SK-N-SH (cell line): ENCODE data around the gene GAS7. TPM values are rescaled to one million over a fixed set of nuclear protein-coding genes. Genes with fewer than 3 reads are reported as not detected.

Experiments
- CTCF ChIA-PET: fragments of 300-600, 350-600 bp; formaldehyde crosslinking; extraction: SDS; loops from one replicate; lab custom pipeline; 2021; lab: Yijun Ruan, JAX
- POLR2A ChIA-PET: fragments of 350-600 bp; sonication (Branson Sonifier 250); formaldehyde crosslinking; extraction: SDS; loops from one replicate; lab custom pipeline; 2020; ENCODE audit warnings: antibody characterized with exemption, inconsistent platforms; lab: Yijun Ruan, JAX
- DNase-seq: peaks from one replicate; pipeline ENCODE4 v3.0.0; 2012
- H2AFZ ChIP-seq: fragments of 200-600 bp; sonication (generic); 2 replicates; pipeline ENCODE4 v1.8.1; 2016; ENCODE audit warnings: antibody characterized with exemption, mild to moderate bottlenecking, low read depth
- H3F3A ChIP-seq: fragments of 200-600 bp; sonication (generic); replicated peaks from 2 replicates; pipeline ENCODE3; 2016; ENCODE audit warnings: antibody characterized with exemption, mild to moderate bottlenecking; ENCODE audit not compliant: insufficient read depth
- H3K27ac ChIP-seq, 2 experiments: fragments of 200-500 bp in 1 of 2; fragments of 200-600 bp in 1 of 2; sonication (Bioruptor generic) in 1 of 2; sonication (generic), shearing (Covaris generic) in 1 of 2; 2 replicates each; pipeline versions ENCODE4 v1.5.1 to v1.6.1; 2014 to 2016; ENCODE audit warnings: low read depth in 2 of 2, inconsistent platforms in 1 of 2, low read length in 1 of 2, mild to moderate bottlenecking in 1 of 2, mixed read lengths in 1 of 2
- H3K27me3 ChIP-seq: fragments of 200-600 bp; sonication (generic), shearing (Covaris generic); 2 replicates; pipeline ENCODE4 v1.6.1; 2016; ENCODE audit warnings: mixed run types; ENCODE audit not compliant: insufficient read depth
- H3K36me3 ChIP-seq, 2 experiments: fragments of 200-500 bp in 1 of 2; fragments of 200-600 bp in 1 of 2; sonication (Bioruptor generic) in 1 of 2; sonication (generic) in 1 of 2; replicated peaks in 1 of 2; 2 replicates each; pipeline versions ENCODE3 to v1.5.1; 2014 to 2016; ENCODE audit warnings: low read length in 1 of 2, mild to moderate bottlenecking in 1 of 2; ENCODE audit not compliant: insufficient read depth in 2 of 2, control insufficient read depth in 1 of 2
- H3K4me1 ChIP-seq, 2 experiments: fragments of 200-500 bp in 1 of 2; fragments of 200-600 bp in 1 of 2; sonication (Bioruptor generic) in 1 of 2; sonication (generic), shearing (Covaris generic) in 1 of 2; 2 replicates each; pipeline versions ENCODE4 v1.5.1 to v1.6.1; 2014 to 2016; ENCODE audit warnings: low read depth in 1 of 2, low read length in 1 of 2, mixed run types in 1 of 2; ENCODE audit not compliant: insufficient read depth in 2 of 2, control insufficient read depth in 1 of 2
- H3K4me2 ChIP-seq: fragments of 200-600 bp; sonication (generic), shearing (Covaris generic); 2 replicates; pipeline ENCODE4 v1.6.1; 2017; ENCODE audit warnings: mixed run types
- H3K4me3 ChIP-seq, 2 experiments: fragments of 200-500 bp in 1 of 2; fragments of 200-600 bp in 1 of 2; sonication (Bioruptor generic) in 1 of 2; sonication (generic), shearing (Covaris generic) in 1 of 2; 2 replicates each; pipeline versions ENCODE4 v1.5.1 to v1.8.1; 2014 to 2016; ENCODE audit warnings: low read depth in 2 of 2, inconsistent platforms in 1 of 2, low read length in 1 of 2, mild to moderate bottlenecking in 1 of 2, mixed read lengths in 1 of 2, moderate library complexity in 1 of 2
- H3K79me2 ChIP-seq: fragments of 200-600 bp; sonication (generic); 2 replicates; pipeline ENCODE4 v1.8.1; 2017; ENCODE audit warnings: mild to moderate bottlenecking; ENCODE audit not compliant: insufficient read depth
- H3K9ac ChIP-seq: fragments of 200-600 bp; sonication (generic); 2 replicates; pipeline ENCODE4 v1.6.1; 2017; ENCODE audit warnings: mixed run types
- H3K9me2 ChIP-seq: fragments of 200-600 bp; sonication (generic); 2 replicates; pipeline ENCODE4 v1.6.1; 2017; ENCODE audit warnings: mixed run types
- H3K9me3 ChIP-seq: fragments of 200-600 bp; sonication (generic); 2 replicates; pipeline ENCODE4 v1.6.1; 2017; ENCODE audit warnings: mixed run types, mild to moderate bottlenecking, moderate library complexity
- H4K20me1 ChIP-seq: fragments of 200-600 bp; sonication (generic); 2 replicates; pipeline ENCODE4 v1.6.1; 2017; ENCODE audit warnings: mild to moderate bottlenecking, mixed run types; ENCODE audit not compliant: insufficient read depth
- EP300 ChIP-seq, 2 experiments: IDR thresholded peaks; 2 replicates each; pipeline versions ENCODE4 v1.4.0 to v1.6.1; 2012; ENCODE audit warnings: borderline replicate concordance in 1 of 2, low read depth in 1 of 2, low read length in 1 of 2
- EZH2phosphoT487 ChIP-seq: fragments of 200-600 bp; sonication (generic); IDR thresholded peaks from 2 replicates; pipeline ENCODE4 v1.6.1; 2017; ENCODE audit warnings: low read depth, mixed run types, mild to moderate bottlenecking, antibody characterized with exemption, moderate library complexity, borderline replicate concordance
- FOSL2 ChIP-seq: IDR thresholded peaks from 2 replicates; pipeline ENCODE4 v1.4.0; 2012; ENCODE audit warnings: low read depth, mild to moderate bottlenecking, moderate library complexity, borderline replicate concordance
- GABPA ChIP-seq: IDR thresholded peaks from 2 replicates; pipeline ENCODE4 v1.4.0; 2012; ENCODE audit warnings: low read depth, mild to moderate bottlenecking
- JUND ChIP-seq: IDR thresholded peaks from 2 replicates; pipeline ENCODE4 v1.4.0; 2012
- MAX ChIP-seq: IDR thresholded peaks from 2 replicates; pipeline ENCODE4 v1.4.0; 2012; ENCODE audit warnings: low read depth
- MEF2A ChIP-seq: IDR thresholded peaks from 2 replicates; pipeline ENCODE4 v1.4.0; 2012; ENCODE audit warnings: low read depth, borderline replicate concordance
- NRF1 ChIP-seq: IDR thresholded peaks from 2 replicates; pipeline ENCODE4 v1.6.1; 2012; ENCODE audit warnings: low read depth, mild to moderate bottlenecking, low read length
- PBX3 ChIP-seq: IDR thresholded peaks from 2 replicates; pipeline ENCODE4; 2012
- RCOR1 ChIP-seq: fragments of 150-350 bp; IDR thresholded peaks from 2 replicates; pipeline ENCODE4 v1.6.1; 2017; ENCODE audit warnings: antibody characterized with exemption, low read length
- TAF1 ChIP-seq: IDR thresholded peaks from 2 replicates; pipeline ENCODE4 v1.6.1; 2012; ENCODE audit warnings: low read depth, mild to moderate bottlenecking, low read length, moderate library complexity, borderline replicate concordance
- TCF12 ChIP-seq: IDR thresholded peaks from 2 replicates; pipeline ENCODE4 v1.4.0; 2012
- TEAD4 ChIP-seq: IDR thresholded peaks from 2 replicates; pipeline ENCODE4 v1.4.0; 2012; ENCODE audit warnings: mild to moderate bottlenecking, borderline replicate concordance; ENCODE audit not compliant: insufficient read depth
- ZBTB33 ChIP-seq: IDR thresholded peaks from 2 replicates; pipeline ENCODE4 v1.4.0; 2012; ENCODE audit warnings: low read depth, borderline replicate concordance
- WGBS: methylation state at CpG from one replicate; pipeline ENCODE4 v1.1.6; 2017; ENCODE audit warnings: low lambda C conversion rate; 5-methylcytosine and 5-hydroxymethylcytosine counted together
- polyA plus RNA-seq, 3 experiments: library from polyadenylated mRNA; depleted of rRNA; stranded (reverse); fragments of >200 nt; gene quantifications; 2 replicates each; pipeline ENCODE4 v1.2.3, GENCODE V29; 2012
- TF ChIP-seq, protein P1 (sequence below): fragments of 150-350 bp; IDR thresholded peaks from 2 replicates; pipeline ENCODE4 v1.6.1; 2017; ENCODE audit warnings: antibody characterized with exemption, low read length, low read depth, borderline replicate concordance
- TF ChIP-seq, protein P2 (sequence below): IDR thresholded peaks from 2 replicates; pipeline ENCODE4 v1.4.0; 2012; ENCODE audit warnings: low read depth, borderline replicate concordance
- TF ChIP-seq, protein P3 (sequence below): fragments of 150-350 bp; IDR thresholded peaks from 2 replicates; pipeline ENCODE4 v1.6.1; 2016; ENCODE audit warnings: mild to moderate bottlenecking, low read depth, low read length

The GAS7 gene
- polyA plus RNA-seq, 1 of the 3 experiments (the other 2 are of a cell fraction) = 0.12 TPM

GRCh38 chr17:9894231-9894630 lies 304.2 kb downstream of the GAS7 start:
- ChIA-PET CTCF (no interaction called here), POLR2A (no interaction called here)
- no peak for DNase-seq
- no peak overlapping the region for H2AFZ ChIP-seq
- H3K4me3 ChIP-seq = no peak overlapping the region
- no peaks in the 10 kb centered on the region for H3K9me2 ChIP-seq
- H3K4me1 ChIP-seq = no peaks in the 10 kb centered on the region
- no peaks in the 10 kb centered on the region for H3K36me3 ChIP-seq
- H3K27me3 ChIP-seq = peaks cover 14% of the 10 kb centered on the region; the same call in 1 of the 2 replicates
- no peaks in the 10 kb centered on the region for H4K20me1 ChIP-seq
- WGBS = 6% methylated on average over 3 of the region's 3 CpGs
- H3K4me2 ChIP-seq = no peak overlapping the region
- H3F3A ChIP-seq = no peaks in the 10 kb centered on the region
- no peaks in the 10 kb centered on the region for H3K79me2 ChIP-seq
- no peak overlapping the region for H3K9ac ChIP-seq
- H3K9me3 ChIP-seq = no peaks in the 10 kb centered on the region
- H3K27ac ChIP-seq = no peak overlapping the region
- TF ChIP-seq TAF1 = no peak
- no peak for TF ChIP-seq TCF12
- TF ChIP-seq MAX = no peak
- no peak for TF ChIP-seq RCOR1
- TF ChIP-seq GABPA = no peak
- TF ChIP-seq JUND = no peak
- TF ChIP-seq FOSL2 = no peak
- TF ChIP-seq, protein P1, sequence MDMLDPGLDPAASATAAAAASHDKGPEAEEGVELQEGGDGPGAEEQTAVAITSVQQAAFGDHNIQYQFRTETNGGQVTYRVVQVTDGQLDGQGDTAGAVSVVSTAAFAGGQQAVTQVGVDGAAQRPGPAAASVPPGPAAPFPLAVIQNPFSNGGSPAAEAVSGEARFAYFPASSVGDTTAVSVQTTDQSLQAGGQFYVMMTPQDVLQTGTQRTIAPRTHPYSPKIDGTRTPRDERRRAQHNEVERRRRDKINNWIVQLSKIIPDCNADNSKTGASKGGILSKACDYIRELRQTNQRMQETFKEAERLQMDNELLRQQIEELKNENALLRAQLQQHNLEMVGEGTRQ = no peak
- TF ChIP-seq ZBTB33 = no peak
- no peak for TF ChIP-seq PBX3
- TF ChIP-seq NRF1 = no peak
- no peak for TF ChIP-seq MEF2A
- TF ChIP-seq EP300 (IDR thresholded peaks at IDR 0.05; ENCODE audit: borderline replicate concordance in 1 of 2, low read depth in 1 of 2, low read length in 1 of 2) = no peak
- TF ChIP-seq TEAD4 = no peak
- TF ChIP-seq, protein P2, sequence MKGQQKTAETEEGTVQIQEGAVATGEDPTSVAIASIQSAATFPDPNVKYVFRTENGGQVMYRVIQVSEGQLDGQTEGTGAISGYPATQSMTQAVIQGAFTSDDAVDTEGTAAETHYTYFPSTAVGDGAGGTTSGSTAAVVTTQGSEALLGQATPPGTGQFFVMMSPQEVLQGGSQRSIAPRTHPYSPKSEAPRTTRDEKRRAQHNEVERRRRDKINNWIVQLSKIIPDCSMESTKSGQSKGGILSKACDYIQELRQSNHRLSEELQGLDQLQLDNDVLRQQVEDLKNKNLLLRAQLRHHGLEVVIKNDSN = no peak
- TF ChIP-seq, protein P3, sequence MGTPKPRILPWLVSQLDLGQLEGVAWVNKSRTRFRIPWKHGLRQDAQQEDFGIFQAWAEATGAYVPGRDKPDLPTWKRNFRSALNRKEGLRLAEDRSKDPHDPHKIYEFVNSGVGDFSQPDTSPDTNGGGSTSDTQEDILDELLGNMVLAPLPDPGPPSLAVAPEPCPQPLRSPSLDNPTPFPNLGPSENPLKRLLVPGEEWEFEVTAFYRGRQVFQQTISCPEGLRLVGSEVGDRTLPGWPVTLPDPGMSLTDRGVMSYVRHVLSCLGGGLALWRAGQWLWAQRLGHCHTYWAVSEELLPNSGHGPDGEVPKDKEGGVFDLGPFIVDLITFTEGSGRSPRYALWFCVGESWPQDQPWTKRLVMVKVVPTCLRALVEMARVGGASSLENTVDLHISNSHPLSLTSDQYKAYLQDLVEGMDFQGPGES = no peak
- TF ChIP-seq EZH2phosphoT487 = no peak
